A172 (cell line): ENCODE results near the gene MAGI1. TPM values are rescaled to one million over a fixed set of nuclear protein-coding genes. Genes with fewer than 3 reads are reported as not detected.

Source experiments
- DNase-seq: peaks from one replicate; pipeline ENCODE4 v3.0.0-alpha.2; 2015; ENCODE audit warnings: low spot score
- total RNA-seq: library from RNA; depleted of rRNA; stranded (reverse); fragments of >200 nt; shearing (Covaris generic); gene quantifications from 2 replicates; pipeline ENCODE4 v1.2.3, GENCODE V29; 2014

The MAGI1 gene
- total RNA-seq, 1 experiment from 2014 or later: 4.7 TPM

GRCh38 chr3:65946438-65946837, 92.3 kb downstream of the MAGI1 start:
- no peak for DNase-seq

DNA sequence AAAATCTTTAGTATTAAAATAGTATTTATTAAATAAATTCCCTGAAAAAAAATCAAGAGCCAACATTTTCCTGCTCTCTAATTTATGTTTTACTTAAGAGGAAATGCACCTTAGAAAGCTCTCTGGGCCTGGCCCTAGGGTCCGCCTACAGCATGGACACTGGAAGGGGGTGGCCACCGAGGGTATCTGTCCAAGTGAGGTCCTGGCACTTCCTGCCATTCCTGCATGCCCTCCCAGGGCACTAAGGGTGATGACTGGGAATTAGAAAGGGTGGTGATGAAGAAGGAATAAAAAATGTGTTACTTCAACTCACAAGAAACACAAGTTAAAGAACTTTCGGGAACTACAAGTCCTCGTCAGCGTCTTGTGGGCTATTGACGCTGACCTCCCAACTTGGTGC, 92.8 kb downstream of the MAGI1 start:
- no peak for DNase-seq

- peak; percentile 87 for DNase-seq
Measured at GRCh38 chr3:65945480-65945879, 93.2 kb downstream of the MAGI1 start.

GRCh38 chr3:65944252-65944651, 94.5 kb downstream of the MAGI1 start:
- no peak for DNase-seq

- no peak for DNase-seq
Measured at GRCh38 chr3:65939801-65940246, 98.9 kb downstream of the MAGI1 start.

GRCh38 chr3:65939184-65939583, 99.5 kb downstream of the MAGI1 start:
- DNase-seq: no peak

DNA sequence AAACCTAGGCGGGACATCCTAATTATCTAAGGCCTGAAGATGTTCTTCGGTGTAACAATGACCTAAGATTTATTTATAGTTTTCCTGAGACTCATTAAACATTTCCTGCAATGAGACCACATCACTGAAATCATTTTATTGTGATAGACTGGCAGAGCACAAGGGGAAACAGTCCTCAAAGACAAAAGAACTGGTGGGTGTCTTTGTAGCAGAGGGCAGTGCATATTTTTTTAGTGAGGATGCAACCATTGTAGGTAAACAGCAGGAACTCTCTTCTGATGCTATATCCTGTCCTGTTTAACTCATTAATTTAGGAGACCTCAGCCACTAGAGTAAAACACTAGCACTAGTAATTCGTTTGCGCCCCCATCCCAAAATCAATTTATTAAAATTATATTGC, 100.0 kb downstream of the MAGI1 start:
- no peak for DNase-seq

DNA sequence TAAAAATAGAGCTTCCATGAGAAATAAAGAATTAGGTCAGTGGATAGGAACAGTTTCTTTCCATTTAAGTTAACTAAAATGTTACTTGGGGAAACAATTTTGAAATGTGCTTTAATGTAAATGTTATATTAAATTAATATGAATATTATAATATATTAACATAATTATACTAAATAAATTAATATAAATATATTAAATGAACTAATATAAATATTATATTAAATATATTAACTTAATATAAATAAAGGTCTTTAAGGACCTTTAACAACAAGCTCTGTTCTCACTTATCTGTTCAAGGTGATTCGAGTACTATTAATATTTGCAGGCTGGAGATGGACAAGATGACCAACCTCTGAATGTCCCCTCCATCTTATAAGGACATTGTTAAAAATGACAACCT, 100.6 kb downstream of the MAGI1 start:
- DNase-seq: no peak

GRCh38 chr3:65936908-65937638, 101.6 kb downstream of the MAGI1 start:
- DNase-seq: no peak

DNA sequence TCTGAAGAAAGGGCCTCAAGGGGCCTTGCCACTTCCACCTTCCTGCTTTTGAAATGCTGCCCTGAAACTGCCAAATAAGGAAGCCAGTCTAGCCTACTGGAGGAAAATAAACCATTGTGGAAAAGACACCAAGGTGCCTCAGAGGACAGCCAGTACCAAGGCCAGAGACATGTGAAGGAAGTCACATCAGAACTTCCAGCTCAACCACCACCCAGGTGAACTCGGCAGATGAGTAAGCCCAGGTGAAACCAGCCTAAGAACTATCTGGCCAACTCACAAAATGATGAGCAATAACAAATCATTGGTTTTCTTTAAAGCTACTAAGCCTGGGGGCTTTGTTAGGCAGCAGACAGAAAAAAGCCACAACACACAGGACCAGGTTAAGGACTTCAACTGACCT, 103.0 kb downstream of the MAGI1 start:
- DNase-seq: no peak

DNA sequence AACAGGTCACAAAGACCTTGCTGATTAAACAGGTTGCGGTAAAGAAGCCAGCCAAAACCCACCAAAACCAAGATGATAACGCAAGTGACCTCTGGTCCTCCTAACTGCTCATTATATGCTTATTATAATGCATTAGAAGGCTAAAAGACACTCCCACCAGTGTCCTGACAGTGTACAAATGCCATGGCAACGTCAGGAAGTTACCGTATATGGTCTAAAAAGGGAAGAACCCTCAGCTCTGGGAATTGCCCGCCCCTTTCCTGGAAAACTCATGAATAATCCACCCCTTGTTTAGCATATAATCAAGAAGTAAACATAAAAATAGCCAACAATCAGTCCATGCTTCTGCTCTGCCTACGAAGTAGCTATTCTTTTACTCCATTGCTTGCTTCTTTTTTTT, 108.1 kb downstream of the MAGI1 start:
- no peak for DNase-seq

GRCh38 chr3:65928110-65928509, 110.6 kb downstream of the MAGI1 start:
- DNase-seq: no peak

DNA sequence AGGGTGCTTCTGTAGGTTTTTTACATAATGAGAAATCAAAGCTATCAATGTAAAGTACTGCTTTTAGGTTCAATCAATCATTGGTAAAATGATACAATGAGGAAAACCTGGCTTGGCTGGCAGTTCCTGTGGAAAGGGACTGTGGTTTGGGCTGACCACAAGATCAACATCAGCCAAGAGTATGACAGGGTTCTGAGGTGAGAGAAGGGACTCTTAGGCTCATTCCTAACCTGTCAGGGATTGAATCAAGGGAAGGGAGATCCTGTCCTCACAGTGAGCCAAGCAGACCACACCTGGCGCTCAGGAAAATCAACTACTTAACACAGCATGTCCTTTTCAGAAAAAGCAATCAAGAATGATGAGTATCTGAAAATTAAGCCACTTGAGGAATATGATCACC, 111.1 kb downstream of the MAGI1 start:
- DNase-seq: peak; percentile 27

GRCh38 chr3:65925254-65925954, 113.3 kb downstream of the MAGI1 start:
- DNase-seq: no peak

GRCh38 chr3:65924762-65925161, 114.0 kb downstream of the MAGI1 start:
- DNase-seq: no peak

DNA sequence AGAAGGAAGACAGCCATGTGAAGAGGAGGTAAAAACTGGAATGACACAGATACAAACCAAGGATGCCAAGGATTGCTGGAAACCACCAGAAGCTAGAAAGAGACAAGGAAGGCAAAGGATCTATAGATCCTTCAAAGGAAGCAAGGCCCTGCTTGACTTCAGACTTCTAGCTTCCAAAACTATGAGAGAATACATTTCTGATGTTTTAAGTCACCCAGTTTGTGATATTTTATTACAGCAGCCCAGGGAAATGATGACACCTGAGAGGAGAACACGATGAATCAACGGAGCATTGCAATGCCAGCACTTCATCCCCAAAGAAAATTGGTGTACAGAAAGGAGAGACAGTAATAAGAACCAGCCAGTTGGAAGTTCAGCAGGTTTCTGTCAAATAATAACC, 116.3 kb downstream of the MAGI1 start:
- DNase-seq: no peak

- DNase-seq: no peak
Measured at GRCh38 chr3:65919826-65920225, 118.9 kb downstream of the MAGI1 start.

GRCh38 chr3:65915477-65915876, 123.2 kb downstream of the MAGI1 start:
- DNase-seq: peak; percentile 30

DNA sequence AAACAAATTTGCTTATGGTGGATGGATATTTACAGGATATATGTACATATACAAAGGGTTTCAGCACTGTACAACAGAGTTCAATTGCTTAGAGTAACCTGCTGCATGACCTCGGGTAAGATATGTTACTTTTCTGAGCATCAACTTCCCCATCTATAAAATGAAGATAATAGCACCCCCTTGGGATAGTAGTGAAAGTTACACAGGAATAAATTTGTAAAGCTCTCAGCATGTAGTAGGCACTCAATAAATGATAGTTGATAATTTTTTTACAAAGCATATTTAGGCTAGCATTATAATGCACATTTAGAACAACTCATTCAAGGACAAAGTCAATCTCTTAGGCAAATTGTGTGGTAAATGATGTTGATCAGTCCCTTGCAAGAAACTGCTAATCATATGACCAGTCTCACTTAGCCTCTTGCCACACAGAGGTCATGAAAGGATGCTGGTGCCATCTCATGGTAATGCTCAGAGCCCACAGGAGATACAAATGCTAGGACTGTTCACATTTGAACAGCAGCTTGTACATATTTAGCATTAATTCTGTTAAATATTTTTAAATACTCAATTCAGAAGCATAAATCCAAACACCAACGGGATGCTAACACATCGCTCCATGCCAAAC, 123.9 kb downstream of the MAGI1 start:
- peak; percentile 2 for DNase-seq

GRCh38 chr3:65914032-65914739, 124.5 kb downstream of the MAGI1 start:
- no peak for DNase-seq

- no peak for DNase-seq
Measured at GRCh38 chr3:65912647-65913046, 126.1 kb downstream of the MAGI1 start.

DNA sequence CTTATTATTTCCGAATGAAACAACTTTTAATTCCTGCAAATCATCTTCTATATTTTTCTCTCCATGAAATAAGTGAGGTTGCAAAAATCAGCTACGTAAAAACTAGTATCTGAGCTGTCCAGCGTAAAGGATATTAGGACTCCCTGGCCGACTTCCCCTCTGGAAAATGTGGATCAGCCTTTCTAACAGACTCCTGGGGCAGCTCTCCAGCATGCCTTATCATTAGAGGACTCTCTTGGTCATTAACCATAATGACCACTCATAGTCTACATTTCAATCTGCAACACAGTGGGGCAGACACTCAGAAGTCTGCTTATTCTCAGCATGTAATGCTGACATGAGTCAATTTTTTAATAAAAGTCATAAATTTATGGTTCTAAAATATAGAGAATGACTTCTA, 130.1 kb downstream of the MAGI1 start:
- DNase-seq: no peak
